Measurements from ENCODE around the gene PLA2G4E.

- TF ChIP-seq, protein P1, sequence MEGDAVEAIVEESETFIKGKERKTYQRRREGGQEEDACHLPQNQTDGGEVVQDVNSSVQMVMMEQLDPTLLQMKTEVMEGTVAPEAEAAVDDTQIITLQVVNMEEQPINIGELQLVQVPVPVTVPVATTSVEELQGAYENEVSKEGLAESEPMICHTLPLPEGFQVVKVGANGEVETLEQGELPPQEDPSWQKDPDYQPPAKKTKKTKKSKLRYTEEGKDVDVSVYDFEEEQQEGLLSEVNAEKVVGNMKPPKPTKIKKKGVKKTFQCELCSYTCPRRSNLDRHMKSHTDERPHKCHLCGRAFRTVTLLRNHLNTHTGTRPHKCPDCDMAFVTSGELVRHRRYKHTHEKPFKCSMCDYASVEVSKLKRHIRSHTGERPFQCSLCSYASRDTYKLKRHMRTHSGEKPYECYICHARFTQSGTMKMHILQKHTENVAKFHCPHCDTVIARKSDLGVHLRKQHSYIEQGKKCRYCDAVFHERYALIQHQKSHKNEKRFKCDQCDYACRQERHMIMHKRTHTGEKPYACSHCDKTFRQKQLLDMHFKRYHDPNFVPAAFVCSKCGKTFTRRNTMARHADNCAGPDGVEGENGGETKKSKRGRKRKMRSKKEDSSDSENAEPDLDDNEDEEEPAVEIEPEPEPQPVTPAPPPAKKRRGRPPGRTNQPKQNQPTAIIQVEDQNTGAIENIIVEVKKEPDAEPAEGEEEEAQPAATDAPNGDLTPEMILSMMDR (IDR thresholded peaks at IDR 0.05), result no peak
- TF ChIP-seq POLR2A (IDR thresholded peaks at IDR 0.05) (no peak), EP300 (IDR thresholded peaks at IDR 0.05) (no peak)
Observed at GRCh38 chr15:41961001-41961518, 59.8 kb downstream of the PLA2G4E start.
